Embryonic facial prominence (tissue), 1 donor: ENCODE results near the gene FAM217A.

Experiments used
- DNase-seq: peaks from one replicate; pipeline ENCODE4 v3.0.0-alpha.2; 2016; ENCODE audit errors: extremely low spot score

The FAM217A gene

GRCh38 chr6:4021854-4022695 is 56.9 kb downstream of the FAM217A start:
- DNase-seq: no peak

- peak; percentile 96 for DNase-seq
These were observed 57.6 kb downstream of the FAM217A start for GRCh38 chr6:4021133-4021853.

GRCh38 chr6:4020822-4021132 is 58.2 kb downstream of the FAM217A start:
- DNase-seq: no peak

- DNase-seq: no peak
These were observed 60.1 kb downstream of the FAM217A start for GRCh38 chr6:4018924-4019236.
